Measurements from ENCODE around the gene UBE4B.

The UBE4B gene

DNA sequence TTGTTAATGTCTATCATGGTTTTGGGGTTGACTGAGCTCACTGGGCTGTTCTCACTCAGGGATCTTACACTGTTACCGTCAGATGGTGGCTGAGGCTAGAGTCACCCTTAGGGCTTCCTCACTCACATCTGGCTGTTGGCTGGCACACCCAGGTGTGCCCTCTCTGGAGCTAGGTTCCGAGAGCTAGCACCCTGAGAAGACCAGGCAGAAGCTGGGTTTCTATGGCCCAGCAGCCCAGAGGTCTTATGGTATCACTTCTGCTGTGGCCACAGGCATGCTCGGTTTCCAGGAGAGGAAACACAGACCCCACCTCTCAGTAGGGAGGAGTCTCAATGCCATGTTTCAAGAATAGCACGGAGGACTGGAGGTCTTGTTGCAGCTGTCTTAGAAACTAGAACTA lies 156.9 kb downstream of the UBE4B start:
- TF ChIP-seq, protein P1, sequence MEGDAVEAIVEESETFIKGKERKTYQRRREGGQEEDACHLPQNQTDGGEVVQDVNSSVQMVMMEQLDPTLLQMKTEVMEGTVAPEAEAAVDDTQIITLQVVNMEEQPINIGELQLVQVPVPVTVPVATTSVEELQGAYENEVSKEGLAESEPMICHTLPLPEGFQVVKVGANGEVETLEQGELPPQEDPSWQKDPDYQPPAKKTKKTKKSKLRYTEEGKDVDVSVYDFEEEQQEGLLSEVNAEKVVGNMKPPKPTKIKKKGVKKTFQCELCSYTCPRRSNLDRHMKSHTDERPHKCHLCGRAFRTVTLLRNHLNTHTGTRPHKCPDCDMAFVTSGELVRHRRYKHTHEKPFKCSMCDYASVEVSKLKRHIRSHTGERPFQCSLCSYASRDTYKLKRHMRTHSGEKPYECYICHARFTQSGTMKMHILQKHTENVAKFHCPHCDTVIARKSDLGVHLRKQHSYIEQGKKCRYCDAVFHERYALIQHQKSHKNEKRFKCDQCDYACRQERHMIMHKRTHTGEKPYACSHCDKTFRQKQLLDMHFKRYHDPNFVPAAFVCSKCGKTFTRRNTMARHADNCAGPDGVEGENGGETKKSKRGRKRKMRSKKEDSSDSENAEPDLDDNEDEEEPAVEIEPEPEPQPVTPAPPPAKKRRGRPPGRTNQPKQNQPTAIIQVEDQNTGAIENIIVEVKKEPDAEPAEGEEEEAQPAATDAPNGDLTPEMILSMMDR (IDR thresholded peaks at IDR 0.05; ENCODE audit: low read depth, low read length) = no peak
- TF ChIP-seq EZH2phosphoT487 (IDR thresholded peaks at IDR 0.05; ENCODE audit: low read depth) = no peak
- peaks cover 5% of the 10 kb centered on the region; the same call in 1 of the 2 replicates for H3K4me1 ChIP-seq (ENCODE audit: low read length)
- H3K79me2 ChIP-seq (ENCODE audit: low read length) = no peaks in the 10 kb centered on the region
- peak overlapping the region; percentile 19; the same call in 1 of the 2 replicates for H3K4me3 ChIP-seq (ENCODE audit: low read length)
- H3K9me3 ChIP-seq (ENCODE audit: insufficient read depth, low read length) = no peaks in the 10 kb centered on the region
- no peak overlapping the region for H3K9ac ChIP-seq (ENCODE audit: low read length)
- peak overlapping the region; percentile 46 for H3K4me2 ChIP-seq (ENCODE audit: low read length)
- H3K27ac ChIP-seq (ENCODE audit: low read length) = no peak overlapping the region
- H3K27me3 ChIP-seq (ENCODE audit: low read depth, low read length) = no peaks in the 10 kb centered on the region
- H3K36me3 ChIP-seq (replicated peaks; ENCODE audit: low read depth, low read length) = no peaks in the 10 kb centered on the region
- no peaks in the 10 kb centered on the region for H4K20me1 ChIP-seq (ENCODE audit: insufficient read depth, low read length)
- peak overlapping the region; percentile 92 for H2AFZ ChIP-seq (ENCODE audit: low read depth, low read length)

DNA sequence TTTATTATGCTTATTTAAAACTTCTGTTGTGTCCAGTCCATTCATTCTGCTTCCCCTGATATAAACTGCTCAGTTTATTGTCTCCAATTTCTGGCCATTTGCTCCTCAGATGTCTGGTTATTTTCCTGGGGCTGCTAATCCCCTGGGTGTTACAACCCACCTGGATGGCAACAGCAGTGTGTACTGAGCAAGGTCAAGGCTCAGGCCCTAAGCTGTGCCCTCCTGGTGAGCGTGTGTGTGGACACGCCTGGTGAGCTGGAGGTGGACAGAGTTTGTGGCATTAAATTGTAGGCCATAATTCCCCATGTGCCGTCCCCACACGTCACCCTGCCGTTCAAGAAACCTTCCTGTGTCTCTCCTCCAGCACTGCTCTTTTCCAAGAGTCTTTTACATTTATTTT lies 159.5 kb downstream of the UBE4B start:
- no peak overlapping the region for H2AFZ ChIP-seq (ENCODE audit: low read depth, low read length)
- no peak overlapping the region for H3K4me3 ChIP-seq (ENCODE audit: low read length)
- no peaks in the 10 kb centered on the region for H4K20me1 ChIP-seq (ENCODE audit: insufficient read depth, low read length)
- H3K27me3 ChIP-seq (ENCODE audit: low read depth, low read length) = no peaks in the 10 kb centered on the region
- no peaks in the 10 kb centered on the region for H3K36me3 ChIP-seq (replicated peaks; ENCODE audit: low read depth, low read length)
- no peak overlapping the region for H3K4me2 ChIP-seq (ENCODE audit: low read length)
- H3K4me1 ChIP-seq (ENCODE audit: low read length) = peaks cover 5% of the 10 kb centered on the region; the same call in 1 of the 2 replicates
- TF ChIP-seq, protein P1 (IDR thresholded peaks at IDR 0.05; ENCODE audit: low read depth, low read length) = no peak
- no peak for TF ChIP-seq EZH2phosphoT487 (IDR thresholded peaks at IDR 0.05; ENCODE audit: low read depth)
- H3K79me2 ChIP-seq (ENCODE audit: low read length) = no peaks in the 10 kb centered on the region
- no peak overlapping the region for H3K9ac ChIP-seq (ENCODE audit: low read length)
- H3K27ac ChIP-seq (ENCODE audit: low read length) = no peak overlapping the region
- no peaks in the 10 kb centered on the region for H3K9me3 ChIP-seq (ENCODE audit: insufficient read depth, low read length)

DNA sequence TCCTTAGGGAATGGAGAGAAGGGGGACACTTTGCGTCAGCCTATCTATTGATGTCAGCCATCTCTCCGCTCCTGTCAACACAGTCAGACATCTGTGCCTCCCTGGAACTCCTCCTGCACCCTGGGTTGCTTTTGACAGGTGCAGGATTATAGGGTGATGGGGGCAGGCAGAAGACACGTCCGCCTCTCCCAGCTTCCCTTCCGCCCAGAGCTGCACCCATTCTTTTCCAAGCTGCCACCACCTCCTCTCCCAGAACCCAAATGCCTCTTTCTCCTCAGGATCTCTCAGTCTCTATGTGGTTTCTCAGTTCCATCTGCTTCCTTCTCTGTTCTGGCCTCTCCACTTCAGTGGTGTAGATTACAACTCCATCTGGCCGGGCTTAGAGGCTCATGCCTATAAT lies 160.5 kb downstream of the UBE4B start:
- no peak overlapping the region for H3K9ac ChIP-seq (ENCODE audit: low read length)
- TF ChIP-seq EZH2phosphoT487 (IDR thresholded peaks at IDR 0.05; ENCODE audit: low read depth) = no peak
- TF ChIP-seq, protein P1 (IDR thresholded peaks at IDR 0.05; ENCODE audit: low read depth, low read length) = no peak
- H3K4me1 ChIP-seq (ENCODE audit: low read length) = peaks cover 5% of the 10 kb centered on the region; the same call in 1 of the 2 replicates
- H2AFZ ChIP-seq (ENCODE audit: low read depth, low read length) = no peak overlapping the region
- no peaks in the 10 kb centered on the region for H3K36me3 ChIP-seq (replicated peaks; ENCODE audit: low read depth, low read length)
- H3K4me2 ChIP-seq (ENCODE audit: low read length) = no peak overlapping the region
- no peak overlapping the region for H3K4me3 ChIP-seq (ENCODE audit: low read length)
- no peaks in the 10 kb centered on the region for H4K20me1 ChIP-seq (ENCODE audit: insufficient read depth, low read length)
- H3K27me3 ChIP-seq (ENCODE audit: low read depth, low read length) = no peaks in the 10 kb centered on the region
- H3K79me2 ChIP-seq (ENCODE audit: low read length) = no peaks in the 10 kb centered on the region
- no peaks in the 10 kb centered on the region for H3K9me3 ChIP-seq (ENCODE audit: insufficient read depth, low read length)
- H3K27ac ChIP-seq (ENCODE audit: low read length) = no peak overlapping the region

DNA sequence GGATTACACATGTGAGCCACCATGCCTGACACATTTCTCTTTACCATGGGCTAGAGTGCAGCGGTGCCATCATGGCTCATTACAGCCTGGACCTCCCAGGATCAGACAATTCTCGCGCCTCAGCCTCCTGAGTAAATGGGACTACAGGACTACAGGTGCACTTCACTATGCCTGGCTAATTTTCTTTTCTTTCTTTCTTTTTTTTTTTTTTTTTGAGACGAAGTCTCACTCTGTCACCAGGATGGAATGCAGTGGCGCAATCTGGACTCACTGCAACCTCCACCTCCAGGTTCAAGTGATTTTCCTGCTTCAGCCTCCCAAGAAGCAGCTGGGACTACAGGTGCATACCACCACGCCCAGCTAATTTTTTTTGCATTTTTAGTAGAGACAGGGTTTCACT lies 162.8 kb downstream of the UBE4B start:
- Histone ChIP-seq H3K4me1 (ENCODE audit: low read length) (no peaks in the 10 kb centered on the region), H3K9ac (ENCODE audit: low read length) (no peak overlapping the region), H3K79me2 (ENCODE audit: low read length) (no peaks in the 10 kb centered on the region), H3K27ac (ENCODE audit: low read length) (no peak overlapping the region), H3K36me3 (replicated peaks; ENCODE audit: low read depth, low read length) (no peaks in the 10 kb centered on the region), H2AFZ (ENCODE audit: low read depth, low read length) (no peak overlapping the region), H3K9me3 (ENCODE audit: insufficient read depth, low read length) (no peaks in the 10 kb centered on the region), H4K20me1 (ENCODE audit: insufficient read depth, low read length) (no peaks in the 10 kb centered on the region), H3K4me3 (ENCODE audit: low read length) (no peak overlapping the region), H3K27me3 (ENCODE audit: low read depth, low read length) (no peaks in the 10 kb centered on the region), H3K4me2 (ENCODE audit: low read length) (no peak overlapping the region)
- TF ChIP-seq EZH2phosphoT487 (IDR thresholded peaks at IDR 0.05; ENCODE audit: low read depth) = no peak
- TF ChIP-seq, protein P1 (IDR thresholded peaks at IDR 0.05; ENCODE audit: low read depth, low read length) = no peak

Data from OCI-LY3 (cell line).